GM21381 (cell line): ENCODE results near the gene SLC39A1.
"Not testable (repeated sequence)": the region's sequence is repeated elsewhere in the genome, so short reads cannot be mapped to it uniquely, and the experiment has no call there.

Experiments
- ATAC-seq: cut with Tn5 transposase; IDR thresholded peaks from one replicate; pipeline ENCODE4 v1.9.1; 2021; ENCODE audit warnings: mild to moderate bottlenecking, moderate library complexity; ENCODE audit not compliant: unreplicated experiment

The SLC39A1 gene

GRCh38 chr1:153932156-153933131 is 30.9 kb downstream of the SLC39A1 start:
- ATAC-seq, result no peak

- ATAC-seq, result no peak
These were observed 33.1 kb downstream of the SLC39A1 start for GRCh38 chr1:153929981-153930948.

GRCh38 chr1:153929426-153929825 is 33.9 kb downstream of the SLC39A1 start:
- no peak for ATAC-seq

GRCh38 chr1:153928791-153929341 is 34.5 kb downstream of the SLC39A1 start:
- ATAC-seq, result no peak

GRCh38 chr1:153928245-153928644 is 35.1 kb downstream of the SLC39A1 start:
- ATAC-seq, result no peak

GRCh38 chr1:153926405-153926804 is 36.9 kb downstream of the SLC39A1 start:
- ATAC-seq, result no peak

- peak; percentile 94 for ATAC-seq
These were observed 40.1 kb downstream of the SLC39A1 start, which contains the start of gene GATAD2B for GRCh38 chr1:153922972-153923925. Gene GATAD2B (minus strand): TSS chr1:153922972. CDS start chr1:153828347, 94,625 bp downstream.

- ATAC-seq, result peak; percentile 25
These were observed 41.0 kb downstream of the SLC39A1 start for GRCh38 chr1:153922076-153922971.

GRCh38 chr1:153921803-153922075 is 41.6 kb downstream of the SLC39A1 start:
- no peak for ATAC-seq

GRCh38 chr1:153921080-153921802 is 42.1 kb downstream of the SLC39A1 start:
- ATAC-seq, result no peak

GRCh38 chr1:153919876-153920852 is 43.2 kb downstream of the SLC39A1 start:
- ATAC-seq, result no peak

GRCh38 chr1:153916297-153916696 is 47.0 kb downstream of the SLC39A1 start:
- ATAC-seq, result no peak

- no peak for ATAC-seq
These were observed 51.0 kb downstream of the SLC39A1 start for GRCh38 chr1:153912349-153912748.

GRCh38 chr1:153910560-153910959 is 52.8 kb downstream of the SLC39A1 start:
- not testable (repeated sequence) for ATAC-seq
